ENCODE data around the gene SLC25A45. TPM values are rescaled to one million over a fixed set of nuclear protein-coding genes. Genes with fewer than 3 reads are reported as not detected.

The SLC25A45 gene
- 1 to 10 TPM; 5.1 to 9.4 (median 6.2) TPM for polyA plus RNA-seq (ENCODE audit: insufficient read length in 10 of 10)
- long read RNA-seq, donor 1, partial matches to known transcripts: 0 of 1 reads
- long read RNA-seq, donor 1, other reads (novel, unspliced or antisense): 0 of 1 reads
- long read RNA-seq, donor 2, partial matches to known transcripts: 11 of 12 reads
- long read RNA-seq, donor 2, other reads (novel, unspliced or antisense): 0 of 12 reads
- long read RNA-seq, donor 3: 0 reads
- long read RNA-seq, donor 4, partial matches to known transcripts: 0 of 1 reads
- long read RNA-seq, donor 4, other reads (novel, unspliced or antisense): 0 of 1 reads
- long read RNA-seq, donor 5, partial matches to known transcripts: 0 of 1 reads
- long read RNA-seq, donor 5, other reads (novel, unspliced or antisense): 0 of 1 reads
- long read RNA-seq, donor 6: 0 reads
- long read RNA-seq, donor 7: 0 reads
- long read RNA-seq, donor 8: 0 reads
- long read RNA-seq, donor 9: 0 reads

GRCh38 chr11:65382033-65382803 lies at the start of gene SLC25A45:
Gene SLC25A45 (minus strand): TSS chr11:65382646. CDS start chr11:65381951, 695 bp downstream.
- DNase-seq: peak; percentile 81 to 97 (median 93)

DNA sequence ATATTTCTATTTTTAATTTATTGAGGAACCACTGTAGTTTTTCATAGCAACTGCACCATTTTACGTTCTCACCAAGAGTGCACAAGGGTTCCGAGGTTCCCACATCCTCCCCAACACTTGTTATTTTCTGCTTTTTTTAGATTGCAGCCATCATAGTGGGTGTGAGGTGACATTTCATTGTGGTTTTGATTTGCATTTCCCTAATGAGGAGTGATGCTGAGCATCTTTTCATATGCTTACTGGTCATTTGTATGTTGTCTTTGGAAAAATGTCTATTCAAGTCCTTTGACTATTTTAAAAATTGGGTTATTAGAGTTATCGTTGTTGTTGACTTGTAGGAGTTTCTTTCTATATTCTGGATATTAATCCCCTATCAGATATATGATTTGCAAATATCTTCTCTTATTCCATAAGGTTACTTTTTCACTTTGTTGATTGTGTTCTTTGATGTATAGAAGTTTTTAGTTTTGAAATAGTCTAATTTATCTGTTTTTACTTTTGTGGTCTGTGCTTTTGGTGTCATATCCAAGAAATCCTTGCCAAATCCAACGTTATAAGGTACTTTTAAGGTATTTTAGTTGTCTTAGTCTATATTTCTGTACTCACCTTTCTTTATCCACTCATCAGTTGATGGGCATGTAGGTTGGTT lies 49.1 kb upstream of the SLC25A45 start:
- no peak for DNase-seq

GRCh38 chr11:65430406-65431217 lies 48.2 kb upstream of the SLC25A45 start:
- peak in 1 of 3 donors; percentile 67 for DNase-seq

GRCh38 chr11:65429724-65430405 lies 47.4 kb upstream of the SLC25A45 start:
- DNase-seq: peak in 1 of 3 donors; percentile 77

- DNase-seq: no peak
Measured at GRCh38 chr11:65429068-65429681, 46.7 kb upstream of the SLC25A45 start.

DNA sequence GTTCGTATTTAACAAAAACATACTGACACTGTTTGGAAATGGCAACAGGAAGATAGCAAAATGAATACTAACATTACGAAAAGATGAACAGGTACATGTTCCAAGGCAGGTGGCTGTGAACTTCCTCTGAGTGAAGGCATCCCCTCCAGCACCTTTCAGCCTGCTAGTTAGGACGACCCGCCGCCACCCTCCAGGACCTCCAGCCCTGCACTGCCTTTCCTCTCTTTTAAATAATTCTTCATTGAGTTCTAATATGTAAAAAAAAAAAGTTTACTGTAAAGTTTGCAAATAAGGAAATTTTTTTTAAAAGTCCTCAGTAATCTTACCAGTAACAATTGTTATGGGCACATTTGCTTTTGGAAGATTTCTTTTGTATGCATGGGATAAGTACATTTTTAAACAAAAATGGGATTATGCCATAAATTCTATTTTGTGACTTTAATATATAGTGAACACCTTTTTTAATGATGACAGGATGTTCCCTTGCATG lies 46.2 kb upstream of the SLC25A45 start:
- no peak for DNase-seq

- no peak for DNase-seq
Measured at GRCh38 chr11:65427691-65428577, 45.5 kb upstream of the SLC25A45 start.

- no peak for DNase-seq
Measured at GRCh38 chr11:65426839-65427690, 44.6 kb upstream of the SLC25A45 start.

DNA sequence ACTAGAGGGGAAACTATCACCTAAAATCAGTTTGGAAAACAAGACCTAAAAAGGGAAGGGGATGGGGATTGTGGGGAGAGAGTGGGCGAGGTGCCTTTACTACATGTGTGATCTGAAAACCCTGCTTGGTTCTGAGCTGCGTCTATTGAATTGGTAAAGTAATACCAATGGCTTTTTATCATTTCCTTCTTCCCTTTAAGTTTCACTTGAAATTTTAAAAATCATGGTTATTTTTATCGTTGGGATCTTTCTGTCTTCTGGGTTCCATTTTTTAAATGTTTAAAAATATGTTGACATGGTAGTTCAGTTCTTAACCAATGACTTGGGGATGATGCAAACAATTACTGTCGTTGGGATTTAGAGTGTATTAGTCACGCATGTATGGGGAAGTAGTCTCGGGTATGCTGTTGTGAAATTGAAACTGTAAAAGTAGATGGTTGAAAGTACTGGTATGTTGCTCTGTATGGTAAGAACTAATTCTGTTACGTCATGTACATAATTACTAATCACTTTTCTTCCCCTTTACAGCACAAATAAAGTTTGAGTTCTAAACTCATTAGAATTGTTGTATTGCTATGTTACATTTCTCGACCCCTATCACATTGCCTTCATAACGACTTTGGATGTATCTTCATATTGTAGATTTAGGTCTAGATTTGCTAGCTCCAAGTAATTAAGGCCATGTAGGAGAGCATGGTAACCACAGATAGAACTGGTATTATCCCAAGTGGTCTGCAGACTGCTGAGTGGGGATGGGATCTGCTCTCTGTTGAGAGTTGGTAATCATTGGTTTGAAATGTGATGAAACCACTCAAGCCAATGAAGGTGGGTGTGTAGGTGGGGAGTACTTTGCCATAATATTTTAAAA lies 43.8 kb upstream of the SLC25A45 start:
- DNase-seq: peak in 2 of 3 donors; percentile 70 to 79

DNA sequence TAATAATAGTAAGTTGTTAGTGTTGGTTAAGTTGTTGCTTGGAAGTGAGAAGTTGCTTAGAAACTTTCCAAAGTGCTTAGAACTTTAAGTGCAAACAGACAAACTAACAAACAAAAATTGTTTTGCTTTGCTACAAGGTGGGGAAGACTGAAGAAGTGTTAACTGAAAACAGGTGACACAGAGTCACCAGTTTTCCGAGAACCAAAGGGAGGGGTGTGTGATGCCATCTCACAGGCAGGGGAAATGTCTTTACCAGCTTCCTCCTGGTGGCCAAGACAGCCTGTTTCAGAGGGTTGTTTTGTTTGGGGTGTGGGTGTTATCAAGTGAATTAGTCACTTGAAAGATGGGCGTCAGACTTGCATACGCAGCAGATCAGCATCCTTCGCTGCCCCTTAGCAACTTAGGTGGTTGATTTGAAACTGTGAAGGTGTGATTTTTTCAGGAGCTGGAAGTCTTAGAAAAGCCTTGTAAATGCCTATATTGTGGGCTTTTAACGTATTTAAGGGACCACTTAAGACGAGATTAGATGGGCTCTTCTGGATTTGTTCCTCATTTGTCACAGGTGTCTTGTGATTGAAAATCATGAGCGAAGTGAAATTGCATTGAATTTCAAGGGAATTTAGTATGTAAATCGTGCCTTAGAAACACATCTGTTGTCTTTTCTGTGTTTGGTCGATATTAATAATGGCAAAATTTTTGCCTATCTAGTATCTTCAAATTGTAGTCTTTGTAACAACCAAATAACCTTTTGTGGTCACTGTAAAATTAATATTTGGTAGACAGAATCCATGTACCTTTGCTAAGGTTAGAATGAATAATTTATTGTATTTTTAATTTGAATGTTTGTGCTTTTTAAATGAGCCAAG lies 42.9 kb upstream of the SLC25A45 start:
- DNase-seq: peak in 1 of 3 donors; percentile 69

DNA sequence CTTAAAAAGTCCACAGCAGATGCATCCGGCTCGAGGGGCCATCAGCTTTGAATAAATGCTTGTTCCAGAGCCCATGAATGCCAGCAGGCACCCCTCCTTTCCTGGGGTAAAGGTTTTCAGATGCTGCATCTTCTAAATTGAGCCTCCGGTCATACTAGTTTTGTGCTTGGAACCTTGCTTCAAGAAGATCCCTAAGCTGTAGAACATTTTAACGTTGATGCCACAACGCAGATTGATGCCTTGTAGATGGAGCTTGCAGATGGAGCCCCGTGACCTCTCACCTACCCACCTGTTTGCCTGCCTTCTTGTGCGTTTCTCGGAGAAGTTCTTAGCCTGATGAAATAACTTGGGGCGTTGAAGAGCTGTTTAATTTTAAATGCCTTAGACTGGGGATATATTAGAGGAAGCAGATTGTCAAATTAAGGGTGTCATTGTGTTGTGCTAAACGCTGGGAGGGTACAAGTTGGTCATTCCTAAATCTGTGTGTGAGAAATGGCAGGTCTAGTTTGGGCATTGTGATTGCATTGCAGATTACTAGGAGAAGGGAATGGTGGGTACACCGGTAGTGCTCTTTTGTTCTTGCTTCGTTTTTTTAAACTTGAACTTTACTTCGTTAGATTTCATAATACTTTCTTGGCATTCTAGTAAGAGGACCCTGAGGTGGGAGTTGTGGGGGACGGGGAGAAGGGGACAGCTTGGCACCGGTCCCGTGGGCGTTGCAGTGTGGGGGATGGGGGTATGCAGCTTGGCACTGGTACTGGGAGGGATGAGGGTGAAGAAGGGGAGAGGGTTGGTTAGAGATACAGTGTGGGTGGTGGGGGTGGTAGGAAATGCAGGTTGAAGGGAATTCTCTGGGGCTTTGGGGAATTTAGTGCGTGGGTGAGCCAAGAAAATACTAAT lies 42.0 kb upstream of the SLC25A45 start:
- no peak for DNase-seq

DNA sequence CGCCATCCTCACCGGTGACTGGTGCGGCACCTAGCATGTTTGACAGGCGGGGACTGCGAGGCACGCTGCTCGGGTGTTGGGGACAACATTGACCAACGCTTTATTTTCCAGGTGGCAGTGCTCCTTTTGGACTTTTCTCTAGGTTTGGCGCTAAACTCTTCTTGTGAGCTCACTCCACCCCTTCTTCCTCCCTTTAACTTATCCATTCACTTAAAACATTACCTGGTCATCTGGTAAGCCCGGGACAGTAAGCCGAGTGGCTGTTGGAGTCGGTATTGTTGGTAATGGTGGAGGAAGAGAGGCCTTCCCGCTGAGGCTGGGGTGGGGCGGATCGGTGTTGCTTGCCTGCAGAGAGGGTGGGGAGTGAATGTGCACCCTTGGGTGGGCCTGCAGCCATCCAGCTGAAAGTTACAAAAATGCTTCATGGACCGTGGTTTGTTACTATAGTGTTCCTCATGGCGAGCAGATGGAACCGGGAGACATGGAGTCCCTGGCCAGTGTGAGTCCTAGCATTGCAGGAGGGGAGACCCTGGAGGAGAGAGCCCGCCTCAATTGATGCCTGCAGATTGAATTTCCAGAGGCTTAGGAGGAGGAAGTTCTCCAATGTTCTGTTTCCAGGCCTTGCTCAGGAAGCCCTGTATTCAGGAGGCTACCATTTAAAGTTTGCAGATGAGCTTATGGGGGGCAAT lies 41.2 kb upstream of the SLC25A45 start:
- DNase-seq: no peak

- peak; percentile 94 to 95 (median 95) for DNase-seq
Measured at GRCh38 chr11:65422633-65423515, 40.4 kb upstream of the SLC25A45 start, which contains the start of gene NEAT1. Gene NEAT1 (plus strand): TSS chr11:65422798.
